NCI-H748 (cell line): ENCODE measurements around the gene DHX8.
A peak's percentile ranks its signal among the peaks of the same experiment; 100 is the strongest.

Source experiments
- DNase-seq: peaks from one replicate; lab custom pipeline; 2025; ENCODE audit not compliant: unreplicated experiment; lab: John Stamatoyannopoulos, UW

The DHX8 gene

DNA sequence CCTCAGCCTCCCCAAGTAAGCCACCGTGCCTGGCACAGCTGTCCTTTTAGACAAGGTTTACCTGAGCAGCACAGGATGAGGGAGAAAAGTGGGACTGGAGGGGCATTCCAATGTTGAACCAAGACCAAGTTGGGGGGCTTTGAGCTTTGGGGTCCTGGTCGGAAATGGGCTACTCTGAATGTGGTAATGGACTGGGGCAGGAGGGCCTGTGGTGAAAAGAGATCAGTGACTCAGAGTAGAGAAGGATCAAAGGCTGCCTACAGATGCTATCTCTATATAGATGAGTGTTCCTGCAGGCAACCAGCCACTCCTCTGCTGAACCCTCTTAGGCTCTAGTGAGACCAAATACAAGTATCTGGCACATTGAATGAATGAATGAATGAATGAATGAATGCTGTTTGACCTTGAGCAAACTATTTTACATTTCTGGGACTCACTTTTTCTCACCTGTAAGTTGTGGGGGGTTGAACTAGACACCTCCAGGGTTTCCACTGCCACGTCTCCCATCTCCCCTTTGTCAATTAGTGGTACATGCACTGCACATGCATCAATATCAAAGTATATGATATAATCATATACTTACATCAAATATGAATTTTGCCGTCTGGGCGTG lies 88.7 kb downstream of the DHX8 start:
- no peak for DNase-seq

DNA sequence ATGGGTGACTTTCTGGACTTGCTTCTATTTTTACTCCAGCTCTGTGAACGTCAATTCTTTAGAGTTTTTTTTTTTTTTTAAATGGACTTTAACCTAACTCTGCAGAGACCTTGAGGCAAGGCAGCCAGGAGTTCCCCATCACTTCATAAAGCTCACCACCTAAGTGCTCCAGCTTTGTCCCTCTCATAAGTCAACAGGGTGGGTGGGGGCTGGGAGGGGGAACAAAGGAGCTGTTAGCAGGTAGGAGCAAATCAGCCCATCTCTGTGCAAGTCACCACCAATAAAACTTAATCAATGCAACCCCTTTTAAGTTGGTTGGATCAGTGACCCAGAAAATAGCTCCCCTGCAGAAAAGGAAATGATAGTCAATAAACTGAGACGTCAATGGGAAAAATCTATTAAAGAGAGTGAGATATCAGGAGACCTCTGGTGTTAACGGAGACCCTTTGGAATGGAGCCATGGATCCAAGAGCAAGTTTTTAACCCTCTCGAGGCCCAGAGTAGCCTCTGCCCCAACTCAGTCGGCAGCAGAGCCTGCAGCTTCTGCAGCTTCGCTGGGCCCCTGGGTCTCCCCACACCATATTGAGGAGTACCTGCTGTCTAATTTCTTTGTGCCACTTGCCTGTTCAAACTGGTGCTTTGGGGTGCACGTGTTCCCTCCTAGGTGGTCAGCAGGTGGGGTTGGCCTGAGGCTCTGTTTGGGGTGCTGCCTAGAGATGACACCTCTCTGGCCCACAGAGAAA lies 90.0 kb downstream of the DHX8 start:
- peak; percentile 58 for DNase-seq

GRCh38 chr17:43574348-43574747 lies 90.6 kb downstream of the DHX8 start:
- no peak for DNase-seq

DNA sequence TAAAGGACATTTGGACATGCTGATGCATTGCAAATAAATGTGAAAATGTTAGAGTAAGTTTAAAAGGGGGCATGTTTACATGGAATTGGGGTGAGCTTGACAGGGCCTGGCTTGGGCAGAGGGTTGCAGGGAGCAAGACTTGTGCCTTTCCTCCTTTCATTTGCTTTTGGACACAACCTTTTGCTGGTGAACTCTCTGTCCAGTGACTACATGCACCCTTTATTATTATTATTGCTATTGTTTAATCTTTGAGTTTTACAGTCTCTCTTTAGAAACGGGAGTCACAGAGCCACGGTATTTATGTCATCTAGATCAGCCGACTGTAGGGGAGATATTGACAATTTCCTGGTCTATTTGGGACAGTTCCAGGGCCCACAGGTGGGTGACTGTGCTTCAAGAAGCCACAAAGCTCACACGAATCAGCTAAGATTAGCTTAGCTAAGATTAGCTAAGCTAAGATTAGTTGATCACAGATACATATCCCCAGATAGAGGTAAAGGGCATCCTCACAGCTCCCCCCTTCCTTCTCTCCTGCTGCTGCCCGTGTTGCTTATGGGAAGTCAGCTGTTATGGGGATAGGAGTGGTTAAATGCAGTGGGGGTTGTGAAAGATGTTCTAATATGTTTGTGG lies 91.2 kb downstream of the DHX8 start:
- DNase-seq, result no peak
